Fibroblast of lung (primary cell): Measurements from ENCODE around the gene PIM2. TPM values are rescaled to one million over a fixed set of nuclear protein-coding genes. Genes with fewer than 3 reads are reported as not detected.

Source experiments
- DNase-seq, 2 donors: peaks; one replicate each; pipeline versions ENCODE4 v3.0.0 to v3.0.0-alpha.2; 2010; ENCODE audit warnings: low read depth in 2 of 2
- H2AFZ ChIP-seq: 2 replicates; pipeline ENCODE4 v1.5.1; 2012; ENCODE audit warnings: low read length, control low read depth, inconsistent platforms
- H3K27ac ChIP-seq: 2 replicates; pipeline ENCODE4 v1.5.1; 2011; ENCODE audit warnings: low read length, control low read depth; ENCODE audit not compliant: insufficient read depth
- H3K27me3 ChIP-seq: 2 replicates; pipeline ENCODE4 v1.5.1; 2011; ENCODE audit warnings: mild to moderate bottlenecking, low read length; ENCODE audit not compliant: control insufficient read depth, insufficient read depth
- H3K36me3 ChIP-seq: 2 replicates; pipeline ENCODE4 v1.5.1; 2011; ENCODE audit warnings: low read length; ENCODE audit not compliant: control insufficient read depth, insufficient read depth
- H3K4me1 ChIP-seq: 2 replicates; pipeline ENCODE4 v1.5.1; 2011; ENCODE audit warnings: low read length; ENCODE audit not compliant: control insufficient read depth, insufficient read depth; ENCODE audit errors: extremely low read depth
- H3K4me2 ChIP-seq: 2 replicates; pipeline ENCODE4 v1.5.1; 2011; ENCODE audit warnings: low read length, control low read depth; ENCODE audit not compliant: insufficient read depth; ENCODE audit errors: extremely low read depth
- H3K4me3 ChIP-seq, 4 experiments: fragments of 200-600 bp in 1 of 4; sonication (generic) in 1 of 4; replicated peaks in 1 of 4; 2 replicates each; pipeline ENCODE4 v1.5.1; 2011 to 2016; ENCODE audit warnings: low read length in 4 of 4, low read depth in 3 of 4, mild to moderate bottlenecking in 3 of 4, control low read depth in 2 of 4, inconsistent platforms in 1 of 4, mixed read lengths in 1 of 4; ENCODE audit not compliant: insufficient read depth in 1 of 4; ENCODE audit errors: control extremely low read depth in 1 of 4
- H3K79me2 ChIP-seq: 2 replicates; pipeline ENCODE4 v1.5.1; 2012; ENCODE audit warnings: mild to moderate bottlenecking, low read length, inconsistent platforms; ENCODE audit not compliant: control insufficient read depth, insufficient read depth
- H3K9ac ChIP-seq: 2 replicates; pipeline ENCODE4 v1.5.1; 2011; ENCODE audit warnings: mild to moderate bottlenecking, low read length, control low read depth; ENCODE audit not compliant: insufficient read depth
- H3K9me3 ChIP-seq: 2 replicates; pipeline ENCODE4 v1.5.1; 2012; ENCODE audit warnings: low read depth, low read length; ENCODE audit not compliant: control insufficient read depth, insufficient read depth
- H4K20me1 ChIP-seq: 2 replicates; pipeline ENCODE4 v1.5.1; 2011; ENCODE audit warnings: low read length; ENCODE audit not compliant: control insufficient read depth, insufficient read depth; ENCODE audit errors: extremely low read depth
- CTCF ChIP-seq, 2 donors: IDR thresholded peaks in 1 of 2; conservative IDR thresholded peaks in 1 of 2; 1 replicate in 1 of 2; 2 replicates in 1 of 2; pipeline ENCODE4 v1.5.1; 2011 to 2012; ENCODE audit warnings: low read length in 2 of 2, control low read depth in 1 of 2, inconsistent platforms in 1 of 2, low read depth in 1 of 2, mild to moderate bottlenecking in 1 of 2
- EZH2 ChIP-seq: IDR thresholded peaks from 2 replicates; pipeline ENCODE4 v1.5.1; 2012; ENCODE audit warnings: low read length, control low read depth, mild to moderate bottlenecking; ENCODE audit errors: missing control alignments
- polyA minus RNA-seq: library from RNA; depleted of rRNA, polyadenylated mRNA; stranded (reverse); fragments of >200 nt; gene quantifications from 2 replicates; pipeline ENCODE4 v1.2.3, GENCODE V29; 2011; ENCODE audit warnings: low replicate concordance
- polyA plus RNA-seq, 2 donors: library from polyadenylated mRNA; depleted of rRNA in 1 of 2; stranded (reverse) in 1 of 2; unstranded in 1 of 2; fragments of >200 nt; gene quantifications; 2 replicates each; pipeline ENCODE4 v1.2.1, GENCODE V29; 2011 to 2012; ENCODE audit warnings: missing spikeins in 1 of 2
- total RNA-seq: library from RNA; depleted of rRNA; stranded (reverse); fragments of >200 nt; gene quantifications from 2 replicates; pipeline ENCODE4 v1.2.1, GENCODE V29; 2014

The PIM2 gene
- total RNA-seq (2.3 and 3.1 TPM in 2 replicates), polyA plus RNA-seq (3.7 and 5.0 TPM in 2 replicates), polyA minus RNA-seq (10.7 and 10.8 TPM in 2 replicates)
- 2.7 and 4.0 TPM in 2 replicates for polyA plus RNA-seq (2012)

GRCh38 chrX:48918643-48919340 is at the start of gene PIM2:
PIM2 (minus strand) TSS chrX:48919024; CDS start chrX:48918834, 190 bp downstream.
- Histone ChIP-seq H3K36me3 (peaks cover 2% of the 10 kb centered on the region), H3K4me1 (no peaks in the 10 kb centered on the region), H3K4me3 (peak within 1 kb of the TSS; percentile 36 to 58 (median 48)), H2AFZ (no peak within 1 kb of the TSS), H3K4me2 (peak within 1 kb of the TSS; percentile 76), H4K20me1 (no peaks in the 10 kb centered on the region), H3K79me2 (peaks cover 6% of the 10 kb centered on the region), H3K9ac (peak within 1 kb of the TSS; percentile 62), H3K9me3 (no peaks in the 10 kb centered on the region), H3K27ac (peak within 1 kb of the TSS; percentile 58), H3K27me3 (no peaks in the 10 kb centered on the region)
- TF ChIP-seq CTCF (conservative IDR thresholded peaks at IDR 0.05 in 1 of 2, IDR thresholded peaks at IDR 0.05 in 1 of 2; ENCODE audit: low read depth in 1 of 2, low read length in 2 of 2) = no peak
- TF ChIP-seq EZH2 = no peak
- peak; percentile 77 to 88 for DNase-seq

GRCh38 chrX:48968377-48968776 is 49.6 kb upstream of the PIM2 start:
- H3K4me1 ChIP-seq = peaks cover 2% of the 10 kb centered on the region
- no peaks in the 10 kb centered on the region for H3K9me3 ChIP-seq
- no peak overlapping the region for H3K4me3 ChIP-seq
- TF ChIP-seq CTCF (conservative IDR thresholded peaks at IDR 0.05 in 1 of 2, IDR thresholded peaks at IDR 0.05 in 1 of 2; ENCODE audit: low read depth in 1 of 2, low read length in 2 of 2) (no peak), EZH2 (no peak)
- no peak overlapping the region for H2AFZ ChIP-seq
- no peak overlapping the region for H3K4me2 ChIP-seq
- H3K27me3 ChIP-seq = no peaks in the 10 kb centered on the region
- DNase-seq = no peak
- no peaks in the 10 kb centered on the region for H3K79me2 ChIP-seq
- no peaks in the 10 kb centered on the region for H4K20me1 ChIP-seq
- H3K27ac ChIP-seq = no peak overlapping the region
- no peaks in the 10 kb centered on the region for H3K36me3 ChIP-seq
- H3K9ac ChIP-seq = no peak overlapping the region

- H3K4me3 ChIP-seq = no peak overlapping the region
- peak overlapping the region; percentile 7 for H3K4me2 ChIP-seq
- H3K27me3 ChIP-seq = no peaks in the 10 kb centered on the region
- no peaks in the 10 kb centered on the region for H4K20me1 ChIP-seq
- no peak for TF ChIP-seq EZH2
- no peak for TF ChIP-seq CTCF (conservative IDR thresholded peaks at IDR 0.05 in 1 of 2, IDR thresholded peaks at IDR 0.05 in 1 of 2; ENCODE audit: low read depth in 1 of 2, low read length in 2 of 2)
- no peak overlapping the region for H3K27ac ChIP-seq
- H3K79me2 ChIP-seq = no peaks in the 10 kb centered on the region
- H3K9ac ChIP-seq = no peak overlapping the region
- DNase-seq = peak; percentile 31 to 58
- no peak overlapping the region for H2AFZ ChIP-seq
- H3K36me3 ChIP-seq = no peaks in the 10 kb centered on the region
- H3K9me3 ChIP-seq = no peaks in the 10 kb centered on the region
- H3K4me1 ChIP-seq = no peaks in the 10 kb centered on the region
Observed at GRCh38 chrX:48966796-48967579, 48.2 kb upstream of the PIM2 start.
